ENCODE results near the gene MRPS31.

MRPS31 gene

DNA sequence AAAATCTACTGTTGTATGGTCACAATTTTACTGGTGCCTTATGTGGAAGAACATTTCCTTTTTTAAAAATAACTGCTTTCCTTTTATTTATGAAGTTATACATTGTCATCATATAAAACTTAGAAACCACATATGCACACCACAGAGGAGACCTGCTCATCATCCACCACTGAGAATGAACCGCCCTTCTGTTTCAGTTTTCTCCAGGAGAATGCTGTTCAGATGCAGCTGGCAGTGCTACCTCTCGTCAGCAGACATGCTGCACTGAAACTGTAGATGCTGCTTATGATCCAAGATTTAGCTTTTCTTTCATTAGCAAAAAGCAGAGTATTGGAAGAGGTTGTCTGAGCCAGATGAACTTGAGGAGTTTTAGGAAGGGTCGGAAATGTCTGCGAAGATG, 28.5 kb upstream of the MRPS31 start:
- in situ Hi-C loops (cut with HindIII; ENCODE audit: low sequenced_read_pairs) = no loop called here
- TF ChIP-seq, protein P1, sequence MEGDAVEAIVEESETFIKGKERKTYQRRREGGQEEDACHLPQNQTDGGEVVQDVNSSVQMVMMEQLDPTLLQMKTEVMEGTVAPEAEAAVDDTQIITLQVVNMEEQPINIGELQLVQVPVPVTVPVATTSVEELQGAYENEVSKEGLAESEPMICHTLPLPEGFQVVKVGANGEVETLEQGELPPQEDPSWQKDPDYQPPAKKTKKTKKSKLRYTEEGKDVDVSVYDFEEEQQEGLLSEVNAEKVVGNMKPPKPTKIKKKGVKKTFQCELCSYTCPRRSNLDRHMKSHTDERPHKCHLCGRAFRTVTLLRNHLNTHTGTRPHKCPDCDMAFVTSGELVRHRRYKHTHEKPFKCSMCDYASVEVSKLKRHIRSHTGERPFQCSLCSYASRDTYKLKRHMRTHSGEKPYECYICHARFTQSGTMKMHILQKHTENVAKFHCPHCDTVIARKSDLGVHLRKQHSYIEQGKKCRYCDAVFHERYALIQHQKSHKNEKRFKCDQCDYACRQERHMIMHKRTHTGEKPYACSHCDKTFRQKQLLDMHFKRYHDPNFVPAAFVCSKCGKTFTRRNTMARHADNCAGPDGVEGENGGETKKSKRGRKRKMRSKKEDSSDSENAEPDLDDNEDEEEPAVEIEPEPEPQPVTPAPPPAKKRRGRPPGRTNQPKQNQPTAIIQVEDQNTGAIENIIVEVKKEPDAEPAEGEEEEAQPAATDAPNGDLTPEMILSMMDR (IDR thresholded peaks at IDR 0.05; ENCODE audit: low read depth, low read length) = no peak
- no peak overlapping the region for H3K4me3 ChIP-seq (ENCODE audit: low read depth, low read length)
- DNase-seq (ENCODE audit: low read depth, low spot score) = no peak

DNA sequence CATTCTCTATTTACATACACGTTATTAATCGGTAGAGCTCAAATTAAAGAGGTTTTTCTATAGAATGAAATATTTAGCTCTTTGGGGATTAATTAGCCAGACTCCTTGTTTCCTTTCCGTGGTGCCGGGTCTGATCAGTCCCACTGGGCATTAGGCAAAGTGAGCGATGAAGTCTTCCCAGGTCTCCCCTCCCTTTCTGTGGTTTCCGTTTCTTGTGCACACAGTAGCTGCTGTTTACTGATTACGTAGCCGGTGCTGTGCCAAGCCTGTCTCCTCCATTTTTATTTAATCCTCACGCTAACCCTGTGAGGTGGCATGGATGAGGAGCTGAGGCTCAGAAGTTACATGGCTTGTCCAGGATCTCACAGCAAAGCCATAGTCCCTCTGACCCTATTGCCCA, 27.4 kb upstream of the MRPS31 start:
- H3K4me3 ChIP-seq (ENCODE audit: low read depth, low read length) = no peak overlapping the region
- in situ Hi-C loops (cut with HindIII; ENCODE audit: low sequenced_read_pairs) = no loop called here
- no peak for DNase-seq (ENCODE audit: low read depth, low spot score)
- TF ChIP-seq, protein P1 (IDR thresholded peaks at IDR 0.05; ENCODE audit: low read depth, low read length) = no peak

DNA sequence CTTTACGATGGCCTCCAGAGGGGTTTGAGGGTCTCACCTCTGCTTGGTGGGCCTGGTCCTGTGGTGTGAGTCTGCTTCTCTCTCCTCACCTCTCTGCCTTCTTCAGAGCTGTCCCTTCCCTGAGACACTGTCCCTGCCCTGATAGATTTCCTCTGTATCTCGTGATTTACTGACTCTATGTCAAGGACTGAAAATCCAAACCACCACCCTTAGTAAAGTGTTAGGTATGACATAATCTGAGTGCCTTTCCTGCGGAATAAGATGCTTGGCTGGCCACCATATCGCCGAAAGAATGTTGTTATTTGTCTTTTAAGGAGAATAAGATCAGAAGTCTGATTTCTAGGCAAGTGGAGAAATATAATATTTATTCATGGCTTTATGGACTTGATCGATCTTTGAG, 25.7 kb upstream of the MRPS31 start:
- H3K4me3 ChIP-seq (ENCODE audit: low read depth, low read length) = no peak overlapping the region
- in situ Hi-C loops (cut with HindIII; ENCODE audit: low sequenced_read_pairs) = no loop called here
- no peak for DNase-seq (ENCODE audit: low read depth, low spot score)
- TF ChIP-seq, protein P1 (IDR thresholded peaks at IDR 0.05; ENCODE audit: low read depth, low read length) = no peak

DNA sequence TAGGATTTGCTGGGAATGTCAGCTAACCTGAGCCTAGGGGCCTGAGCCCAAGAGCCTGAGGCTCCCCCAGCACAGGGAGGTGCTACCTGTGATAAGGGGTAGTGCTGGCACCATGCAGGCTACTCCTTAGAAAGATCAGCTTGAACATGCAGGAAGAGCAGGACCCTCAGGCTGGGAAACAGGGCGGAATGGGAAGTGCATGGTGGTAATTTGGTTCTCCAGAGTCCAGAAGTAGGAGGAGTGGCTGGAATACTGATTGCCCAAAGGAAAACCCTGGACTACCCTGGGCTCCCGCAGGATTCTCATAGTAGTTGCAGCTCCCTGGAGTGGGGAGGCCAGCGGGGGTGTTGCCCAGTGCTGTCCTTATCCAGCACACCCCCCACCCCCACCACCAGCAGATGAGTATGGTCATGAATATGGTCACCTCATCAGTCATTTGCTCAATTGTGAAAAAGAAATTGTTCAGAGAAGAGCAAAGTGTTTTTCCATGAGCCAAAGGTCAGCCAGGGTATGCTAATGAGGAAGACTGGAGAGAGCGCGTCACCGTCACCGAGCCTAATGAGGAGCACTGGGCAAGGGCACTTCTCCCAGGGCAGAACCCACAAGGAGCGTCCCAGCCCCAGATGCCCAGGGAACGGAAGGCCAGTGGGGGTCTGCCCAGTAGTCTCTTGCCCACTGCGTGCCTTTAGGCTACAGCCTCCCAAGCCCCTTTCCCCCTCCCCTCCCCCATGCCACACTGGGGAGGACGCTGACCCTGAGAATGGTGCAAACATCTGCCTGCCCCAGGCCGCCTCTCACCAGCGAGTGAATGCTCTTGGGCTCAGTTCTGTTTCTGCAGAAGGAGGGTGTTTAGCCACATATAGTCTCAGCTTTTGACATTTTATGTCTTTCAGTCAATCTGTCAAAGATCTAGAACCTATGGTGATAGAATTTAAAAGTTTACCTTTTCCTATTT, 23.7 kb upstream of the MRPS31 start:
- no peak for DNase-seq (ENCODE audit: low read depth, low spot score)
- no peak overlapping the region for H3K4me3 ChIP-seq (ENCODE audit: low read depth, low read length)
- TF ChIP-seq, protein P1 (IDR thresholded peaks at IDR 0.05; ENCODE audit: low read depth, low read length) = no peak
- in situ Hi-C loops (cut with HindIII; ENCODE audit: low sequenced_read_pairs) = no loop called here

DNA sequence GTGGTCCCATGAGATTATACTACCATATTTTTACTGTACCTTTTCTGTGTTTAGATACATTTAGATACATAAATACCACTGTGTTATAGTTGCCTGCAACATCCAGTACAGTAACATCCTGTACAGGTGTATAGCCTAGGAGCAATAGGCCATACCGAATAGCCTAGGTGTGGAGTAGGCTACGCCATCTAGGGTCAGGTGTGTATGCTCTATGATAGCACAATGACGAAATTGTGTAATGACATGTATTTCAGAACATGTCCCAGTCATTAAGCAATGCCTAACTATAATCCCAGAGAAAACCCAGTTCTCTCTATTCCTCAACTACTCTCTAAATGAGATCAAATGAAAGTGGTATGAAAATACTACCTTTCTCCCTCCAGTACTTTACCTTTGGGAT, 22.3 kb upstream of the MRPS31 start:
- H3K4me3 ChIP-seq (ENCODE audit: low read depth, low read length) = no peak overlapping the region
- in situ Hi-C loops (cut with HindIII; ENCODE audit: low sequenced_read_pairs) = no loop called here
- TF ChIP-seq, protein P1 (IDR thresholded peaks at IDR 0.05; ENCODE audit: low read depth, low read length) = no peak
- DNase-seq (ENCODE audit: low read depth, low spot score) = no peak

DNA sequence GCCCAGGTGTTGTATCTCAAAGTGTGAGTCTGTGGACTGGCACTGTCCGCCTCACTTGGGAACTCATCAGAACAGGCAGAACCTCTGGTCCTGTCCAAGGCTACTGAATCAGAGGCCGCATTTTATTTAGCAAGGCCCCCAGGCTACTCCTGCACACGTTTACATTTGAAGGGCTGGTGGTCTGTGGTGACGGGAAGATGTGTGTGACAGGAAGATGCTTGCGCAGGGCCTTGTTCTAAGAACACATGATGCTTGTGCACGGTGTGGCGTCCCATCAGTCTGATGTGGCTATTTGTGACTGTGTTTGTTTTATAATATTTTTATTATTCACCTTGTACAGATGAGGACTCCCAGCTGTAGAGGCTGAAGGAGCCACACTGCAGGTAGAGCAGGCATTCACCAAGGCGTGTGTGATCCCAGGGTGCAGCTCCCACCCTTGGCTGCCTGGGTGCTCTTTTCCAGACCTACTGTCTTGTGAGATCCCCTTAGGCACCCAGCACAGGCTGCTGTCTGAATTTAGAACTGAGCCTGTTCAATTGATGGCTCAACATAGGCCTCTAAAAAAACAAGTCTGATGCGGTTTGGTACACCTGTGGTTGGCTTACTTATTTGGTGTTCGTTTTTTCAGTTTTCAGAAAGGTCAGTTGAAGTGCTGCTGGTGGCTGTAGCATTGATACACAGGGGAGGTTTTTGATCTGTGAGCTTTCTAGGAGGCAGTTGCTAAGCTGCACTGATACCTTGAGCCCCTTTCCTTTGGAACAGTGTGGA, 21.5 kb upstream of the MRPS31 start:
- no peak overlapping the region for H3K4me3 ChIP-seq (ENCODE audit: low read depth, low read length)
- TF ChIP-seq, protein P1 (IDR thresholded peaks at IDR 0.05; ENCODE audit: low read depth, low read length) = no peak
- in situ Hi-C loops (cut with HindIII; ENCODE audit: low sequenced_read_pairs) = no loop called here
- DNase-seq (ENCODE audit: low read depth, low spot score) = no peak

Data from astrocyte of the spinal cord (primary cell).